ENCODE measurements around the gene SAMSN1. TPM values are rescaled to one million over a fixed set of nuclear protein-coding genes. Genes with fewer than 3 reads are reported as not detected.

Gene SAMSN1
- total and polyA plus RNA-seq, 12 donors, result 1.4 to 15.3 (median 7.1) TPM

- Histone ChIP-seq H3K4me3 (no peak overlapping the region), H3K27ac (no peak overlapping the region), H3K27me3 (no peaks in the 10 kb centered on the region), H3K9me3 (replicated peaks in 1 of 3) (no peaks in the 10 kb centered on the region), H3K36me3 (replicated peaks in 1 of 2) (no peaks in the 10 kb centered on the region), H3K4me1 (replicated peaks in 1 of 2) (no peaks in the 10 kb centered on the region)
- TF ChIP-seq CTCF (IDR thresholded peaks at IDR 0.05) (no peak), POLR2A (IDR thresholded peaks at IDR 0.05) (no peak)
- intact Hi-C loops (cut with DNase I), result no loop called here
- 74 to 81% (median 76%) methylated on average over 5 of the region's 5 CpGs for WGBS, 4 donors
- no peak for DNase-seq
Observed at GRCh38 chr21:14557413-14557812, 11.3 kb upstream of the SAMSN1 start.

- no peak for DNase-seq
- H3K36me3 ChIP-seq (replicated peaks in 1 of 2), result no peaks in the 10 kb centered on the region
- no peaks in the 10 kb centered on the region for H3K9me3 ChIP-seq (replicated peaks in 1 of 3)
- WGBS, 4 donors, result 47 to 64% (median 58%) methylated on average over 1 of the region's 1 CpG
- no peaks in the 10 kb centered on the region for H3K27me3 ChIP-seq
- TF ChIP-seq CTCF (IDR thresholded peaks at IDR 0.05) (no peak), POLR2A (IDR thresholded peaks at IDR 0.05) (no peak)
- no peaks in the 10 kb centered on the region for H3K4me1 ChIP-seq (replicated peaks in 1 of 2)
- H3K27ac ChIP-seq, result no peak overlapping the region
- intact Hi-C loops (cut with DNase I), result no loop called here
- no peak overlapping the region for H3K4me3 ChIP-seq
Observed at GRCh38 chr21:14554948-14555347, 8.8 kb upstream of the SAMSN1 start.

GRCh38 chr21:14553422-14553821 is 7.3 kb upstream of the SAMSN1 start:
- H3K36me3 ChIP-seq (replicated peaks in 1 of 2), result no peaks in the 10 kb centered on the region
- no peak overlapping the region for H3K27ac ChIP-seq
- no peaks in the 10 kb centered on the region for H3K27me3 ChIP-seq
- no peaks in the 10 kb centered on the region for H3K4me1 ChIP-seq (replicated peaks in 1 of 2)
- H3K9me3 ChIP-seq (replicated peaks in 1 of 3), result no peaks in the 10 kb centered on the region
- no peak for DNase-seq
- TF ChIP-seq POLR2A (IDR thresholded peaks at IDR 0.05) (no peak), CTCF (IDR thresholded peaks at IDR 0.05) (no peak)
- H3K4me3 ChIP-seq, result no peak overlapping the region
- WGBS, 4 donors, result 70 to 82% (median 73%) methylated on average over 2 of the region's 2 CpGs
- intact Hi-C loops (cut with DNase I), result no loop called here

GRCh38 chr21:14551741-14552140 is 5.6 kb upstream of the SAMSN1 start:
- no peaks in the 10 kb centered on the region for H3K36me3 ChIP-seq (replicated peaks in 1 of 2)
- no peaks in the 10 kb centered on the region for H3K27me3 ChIP-seq
- H3K27ac ChIP-seq, result no peak overlapping the region
- intact Hi-C loops (cut with DNase I), result no loop called here
- H3K9me3 ChIP-seq (replicated peaks in 1 of 3), result no peaks in the 10 kb centered on the region
- no peak for DNase-seq
- WGBS, 4 donors, result 70 to 75% (median 73%) methylated on average over 2 of the region's 2 CpGs
- no peaks in the 10 kb centered on the region for H3K4me1 ChIP-seq (replicated peaks in 1 of 2)
- no peak overlapping the region for H3K4me3 ChIP-seq
- TF ChIP-seq POLR2A (IDR thresholded peaks at IDR 0.05) (no peak), CTCF (IDR thresholded peaks at IDR 0.05) (no peak)

All from adrenal gland (tissue), 12 donors.